ENCODE results near the gene ATIC.
A peak's percentile ranks its signal among the peaks of the same experiment; 100 is the strongest.
"Not testable (repeated sequence)": the region's sequence is repeated elsewhere in the genome, so short reads cannot be mapped to it uniquely, and the experiment has no call there.

The ATIC gene

DNA sequence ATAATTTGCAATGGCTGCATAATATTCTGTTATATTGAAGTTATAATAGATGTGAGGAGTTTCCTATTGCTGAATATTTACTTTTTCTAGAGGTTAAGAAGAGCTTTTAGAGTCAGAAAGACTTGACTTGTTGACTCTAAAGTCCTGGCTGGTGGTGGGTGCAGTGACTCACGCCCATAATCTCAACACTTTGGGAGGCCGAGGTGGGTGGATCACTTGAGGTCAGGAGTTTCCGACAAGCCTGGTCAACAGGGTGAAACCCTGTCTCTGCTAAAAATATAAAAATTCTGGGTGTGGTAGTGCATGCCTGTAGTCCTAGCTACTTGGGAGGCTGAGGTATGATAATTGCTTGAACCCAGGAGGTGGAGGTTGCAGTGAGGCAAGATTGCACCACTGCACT, 33.9 kb upstream of the ATIC start:
- Histone ChIP-seq H3K36me3 (ENCODE audit: control insufficient read depth in 1 of 2, insufficient read depth in 2 of 2, low read length in 2 of 2) (no peaks in the 10 kb centered on the region), H3K4me1 (ENCODE audit: control insufficient read depth in 1 of 2, insufficient read depth in 2 of 2, low read length in 2 of 2) (no peaks in the 10 kb centered on the region), H3K4me3 (ENCODE audit: low read depth in 1 of 2, low read length in 2 of 2) (no peak overlapping the region), H3K9me3 (ENCODE audit: control insufficient read depth in 1 of 2, low read length in 2 of 2) (no peaks in the 10 kb centered on the region), H3K27me3 (ENCODE audit: control insufficient read depth in 1 of 2, insufficient read depth in 2 of 2, low read length in 2 of 2) (no peaks in the 10 kb centered on the region), H3K9ac (ENCODE audit: low read depth in 1 of 2, low read length in 2 of 2) (no peak overlapping the region), H3K27ac (ENCODE audit: low read depth, low read length) (no peak overlapping the region)

DNA sequence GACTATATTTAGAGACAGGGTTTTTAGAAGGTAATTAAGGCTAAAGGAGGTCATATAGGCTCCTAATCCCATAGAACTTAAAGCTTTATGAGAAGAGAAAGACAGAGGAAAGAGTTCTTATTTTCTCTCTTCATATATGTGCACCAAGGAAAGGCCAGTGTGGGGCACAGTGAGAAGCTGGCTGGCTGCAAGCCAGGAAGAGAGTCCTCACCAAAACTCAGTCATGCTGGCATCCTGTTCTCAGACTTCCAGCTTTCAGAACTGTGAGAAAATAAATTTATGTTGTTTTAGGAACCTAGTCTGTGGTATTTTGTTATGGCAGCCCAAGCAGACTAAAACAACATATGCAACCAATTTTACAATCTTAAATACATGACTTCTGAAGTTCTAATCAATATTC, 31.5 kb upstream of the ATIC start:
- no peak overlapping the region for H3K4me3 ChIP-seq (ENCODE audit: low read depth in 1 of 2, low read length in 2 of 2)
- H3K9ac ChIP-seq (ENCODE audit: low read depth in 1 of 2, low read length in 2 of 2), result no peak overlapping the region
- no peaks in the 10 kb centered on the region for H3K9me3 ChIP-seq (ENCODE audit: control insufficient read depth in 1 of 2, low read length in 2 of 2)
- H3K27ac ChIP-seq (ENCODE audit: low read depth, low read length), result no peak overlapping the region
- no peaks in the 10 kb centered on the region for H3K36me3 ChIP-seq (ENCODE audit: control insufficient read depth in 1 of 2, insufficient read depth in 2 of 2, low read length in 2 of 2)
- H3K27me3 ChIP-seq (ENCODE audit: control insufficient read depth in 1 of 2, insufficient read depth in 2 of 2, low read length in 2 of 2), result no peaks in the 10 kb centered on the region
- no peaks in the 10 kb centered on the region for H3K4me1 ChIP-seq (ENCODE audit: control insufficient read depth in 1 of 2, insufficient read depth in 2 of 2, low read length in 2 of 2)

DNA sequence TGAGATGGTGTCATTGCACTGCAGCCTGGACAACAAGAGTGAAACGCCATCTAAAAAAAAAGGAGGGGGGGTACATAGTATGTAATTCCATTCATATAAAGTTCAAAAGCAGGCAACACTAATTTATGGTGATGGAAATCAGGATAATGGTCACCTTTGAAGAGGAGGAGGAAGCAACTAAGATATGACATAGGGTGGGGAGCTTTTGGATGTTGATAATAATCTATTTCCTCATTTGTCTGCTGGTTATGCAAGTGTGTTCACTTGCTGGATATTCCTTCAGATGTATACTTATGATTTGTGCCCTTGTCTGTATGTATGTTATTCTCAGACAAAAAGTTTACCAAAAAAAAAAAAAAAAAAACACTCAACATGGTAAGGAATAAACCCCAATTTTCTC, 28.6 kb upstream of the ATIC start:
- H3K36me3 ChIP-seq (ENCODE audit: control insufficient read depth in 1 of 2, insufficient read depth in 2 of 2, low read length in 2 of 2), result no peaks in the 10 kb centered on the region
- no peak overlapping the region for H3K9ac ChIP-seq (ENCODE audit: low read depth in 1 of 2, low read length in 2 of 2)
- no peak overlapping the region for H3K27ac ChIP-seq (ENCODE audit: low read depth, low read length)
- no peaks in the 10 kb centered on the region for H3K27me3 ChIP-seq (ENCODE audit: control insufficient read depth in 1 of 2, insufficient read depth in 2 of 2, low read length in 2 of 2)
- no peaks in the 10 kb centered on the region for H3K4me1 ChIP-seq (ENCODE audit: control insufficient read depth in 1 of 2, insufficient read depth in 2 of 2, low read length in 2 of 2)
- H3K4me3 ChIP-seq (ENCODE audit: low read depth in 1 of 2, low read length in 2 of 2), result no peak overlapping the region
- H3K9me3 ChIP-seq (ENCODE audit: control insufficient read depth in 1 of 2, low read length in 2 of 2), result no peaks in the 10 kb centered on the region

DNA sequence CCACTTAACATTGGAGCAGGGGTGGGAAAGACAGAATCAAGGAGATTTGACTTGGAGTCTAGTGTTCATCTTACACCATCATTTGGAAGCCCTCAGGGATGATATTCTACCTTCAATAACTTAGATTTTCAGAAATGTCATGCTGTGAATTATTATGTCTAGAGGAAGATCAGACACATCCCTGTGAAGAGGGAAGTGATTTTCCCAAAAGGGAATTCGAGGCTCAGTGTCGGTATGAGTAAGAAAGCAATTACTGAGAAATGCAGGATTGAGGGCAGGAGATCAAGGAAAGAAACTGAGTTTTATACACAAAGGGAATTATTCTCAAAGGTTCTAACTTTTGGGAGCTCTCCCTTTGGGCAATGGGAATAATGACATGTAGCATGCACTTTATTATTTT, 25.6 kb upstream of the ATIC start:
- Histone ChIP-seq H3K4me3 (ENCODE audit: low read depth in 1 of 2, low read length in 2 of 2) (no peak overlapping the region), H3K36me3 (ENCODE audit: control insufficient read depth in 1 of 2, insufficient read depth in 2 of 2, low read length in 2 of 2) (no peaks in the 10 kb centered on the region), H3K9me3 (ENCODE audit: control insufficient read depth in 1 of 2, low read length in 2 of 2) (no peaks in the 10 kb centered on the region), H3K9ac (ENCODE audit: low read depth in 1 of 2, low read length in 2 of 2) (no peak overlapping the region), H3K27ac (ENCODE audit: low read depth, low read length) (no peak overlapping the region), H3K27me3 (ENCODE audit: control insufficient read depth in 1 of 2, insufficient read depth in 2 of 2, low read length in 2 of 2) (no peaks in the 10 kb centered on the region), H3K4me1 (ENCODE audit: control insufficient read depth in 1 of 2, insufficient read depth in 2 of 2, low read length in 2 of 2) (no peaks in the 10 kb centered on the region)

DNA sequence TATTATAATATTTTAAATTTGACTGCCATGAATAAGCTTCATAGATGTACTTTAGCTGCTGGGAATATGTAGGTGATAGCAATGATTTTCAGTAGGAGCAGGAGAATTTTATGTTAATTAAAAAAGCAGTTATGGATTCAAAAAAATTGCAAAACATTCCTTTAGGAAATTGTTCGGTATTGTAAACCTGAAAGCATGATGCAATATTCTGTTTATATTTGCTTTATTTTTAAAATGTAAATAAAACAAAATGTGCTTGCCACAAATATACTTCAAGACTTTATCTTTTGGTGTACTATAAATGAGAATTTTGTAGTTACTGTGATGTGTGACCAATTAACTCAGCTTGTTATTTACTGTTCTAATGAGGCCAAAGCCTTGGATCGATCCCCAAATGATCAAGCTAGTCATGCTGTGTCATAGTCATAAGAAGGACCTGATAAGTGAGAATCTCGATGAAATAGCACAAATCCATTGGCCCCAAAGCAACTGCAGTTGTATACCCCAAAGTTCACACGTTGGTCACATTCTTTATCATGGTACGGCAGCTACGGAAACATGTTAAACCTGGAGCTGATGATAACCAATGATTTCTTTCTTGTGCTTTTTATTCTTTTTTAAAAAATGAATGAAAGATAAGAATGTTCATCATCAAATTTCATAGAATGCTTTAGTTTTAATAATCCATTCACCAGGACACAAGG, 23.6 kb upstream of the ATIC start:
- H3K4me3 ChIP-seq (ENCODE audit: low read depth in 1 of 2, low read length in 2 of 2), result no peak overlapping the region
- H3K9ac ChIP-seq (ENCODE audit: low read depth in 1 of 2, low read length in 2 of 2), result no peak overlapping the region
- H3K9me3 ChIP-seq (ENCODE audit: control insufficient read depth in 1 of 2, low read length in 2 of 2), result no peaks in the 10 kb centered on the region
- H3K27me3 ChIP-seq (ENCODE audit: control insufficient read depth in 1 of 2, insufficient read depth in 2 of 2, low read length in 2 of 2), result no peaks in the 10 kb centered on the region
- no peak overlapping the region for H3K27ac ChIP-seq (ENCODE audit: low read depth, low read length)
- no peaks in the 10 kb centered on the region for H3K4me1 ChIP-seq (ENCODE audit: control insufficient read depth in 1 of 2, insufficient read depth in 2 of 2, low read length in 2 of 2)
- no peaks in the 10 kb centered on the region for H3K36me3 ChIP-seq (ENCODE audit: control insufficient read depth in 1 of 2, insufficient read depth in 2 of 2, low read length in 2 of 2)

DNA sequence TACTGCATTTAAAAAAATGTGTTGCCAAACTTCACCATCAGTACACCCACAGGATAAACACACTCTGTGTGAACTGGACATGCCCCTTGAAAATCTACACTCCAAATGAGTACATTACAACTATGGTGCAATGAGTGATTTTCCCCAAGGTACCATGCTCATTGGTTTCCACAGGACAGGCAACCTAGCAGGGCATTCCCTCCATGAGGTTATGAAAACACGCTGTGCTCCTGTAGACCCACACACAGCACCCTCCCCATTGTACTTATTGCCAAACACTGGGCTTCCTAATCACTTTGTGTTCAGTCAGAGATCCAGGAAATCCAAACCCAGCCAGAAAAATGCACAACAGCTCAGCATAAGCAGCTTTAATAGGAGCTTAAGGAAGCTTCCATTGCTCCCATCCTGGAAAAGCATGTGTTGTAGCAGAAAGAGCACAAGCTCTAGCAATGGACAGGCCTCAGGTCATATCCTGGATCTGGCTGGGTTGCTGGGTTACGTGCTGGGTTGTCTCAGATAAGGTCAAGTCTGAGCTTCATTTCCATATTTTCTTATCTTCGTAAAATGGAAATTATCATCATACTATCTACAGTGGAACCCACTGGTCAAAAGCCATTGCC, 20.8 kb upstream of the ATIC start:
- H3K27ac ChIP-seq (ENCODE audit: low read depth, low read length), result no peak overlapping the region

DNA sequence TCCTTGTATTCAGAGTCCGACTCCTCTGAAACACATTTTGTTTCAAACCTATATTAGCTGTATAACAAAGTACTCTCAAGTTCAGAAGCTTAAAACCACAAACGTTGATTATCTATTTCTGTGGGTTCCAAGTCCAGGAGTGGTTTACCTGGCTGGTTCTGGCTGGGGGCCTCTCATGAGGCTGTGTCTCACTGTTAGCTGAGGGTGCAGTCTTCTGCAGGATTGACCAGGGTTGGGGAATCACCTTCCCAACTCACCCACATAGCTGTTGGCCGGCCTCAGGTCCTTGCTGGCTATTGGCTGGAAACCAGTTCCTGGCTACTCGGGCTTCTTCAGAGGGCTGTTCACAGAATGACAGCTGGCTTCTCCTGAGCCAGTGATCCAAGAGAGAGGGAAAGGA, 18.0 kb upstream of the ATIC start:
- H3K4me1 ChIP-seq (ENCODE audit: control insufficient read depth in 1 of 2, insufficient read depth in 2 of 2, low read length in 2 of 2), result no peaks in the 10 kb centered on the region
- no peak overlapping the region for H3K9ac ChIP-seq (ENCODE audit: low read depth in 1 of 2, low read length in 2 of 2)
- no peak overlapping the region for H3K4me3 ChIP-seq (ENCODE audit: low read depth in 1 of 2, low read length in 2 of 2)
- no peaks in the 10 kb centered on the region for H3K9me3 ChIP-seq (ENCODE audit: control insufficient read depth in 1 of 2, low read length in 2 of 2)
- H3K36me3 ChIP-seq (ENCODE audit: control insufficient read depth in 1 of 2, insufficient read depth in 2 of 2, low read length in 2 of 2), result no peaks in the 10 kb centered on the region
- H3K27ac ChIP-seq (ENCODE audit: low read depth, low read length), result no peak overlapping the region
- H3K27me3 ChIP-seq (ENCODE audit: control insufficient read depth in 1 of 2, insufficient read depth in 2 of 2, low read length in 2 of 2), result no peaks in the 10 kb centered on the region

More for the DNA sequence above, 20.8 kb upstream of the ATIC start:
- Histone ChIP-seq H3K9ac (ENCODE audit: low read depth in 1 of 2, low read length in 2 of 2) (no peak overlapping the region), H3K4me3 (ENCODE audit: low read depth in 1 of 2, low read length in 2 of 2) (no peak overlapping the region), H3K9me3 (ENCODE audit: control insufficient read depth in 1 of 2, low read length in 2 of 2) (no peaks in the 10 kb centered on the region), H3K36me3 (ENCODE audit: control insufficient read depth in 1 of 2, insufficient read depth in 2 of 2, low read length in 2 of 2) (no peaks in the 10 kb centered on the region), H3K27me3 (ENCODE audit: control insufficient read depth in 1 of 2, insufficient read depth in 2 of 2, low read length in 2 of 2) (no peaks in the 10 kb centered on the region), H3K4me1 (ENCODE audit: control insufficient read depth in 1 of 2, insufficient read depth in 2 of 2, low read length in 2 of 2) (no peaks in the 10 kb centered on the region)

DNA sequence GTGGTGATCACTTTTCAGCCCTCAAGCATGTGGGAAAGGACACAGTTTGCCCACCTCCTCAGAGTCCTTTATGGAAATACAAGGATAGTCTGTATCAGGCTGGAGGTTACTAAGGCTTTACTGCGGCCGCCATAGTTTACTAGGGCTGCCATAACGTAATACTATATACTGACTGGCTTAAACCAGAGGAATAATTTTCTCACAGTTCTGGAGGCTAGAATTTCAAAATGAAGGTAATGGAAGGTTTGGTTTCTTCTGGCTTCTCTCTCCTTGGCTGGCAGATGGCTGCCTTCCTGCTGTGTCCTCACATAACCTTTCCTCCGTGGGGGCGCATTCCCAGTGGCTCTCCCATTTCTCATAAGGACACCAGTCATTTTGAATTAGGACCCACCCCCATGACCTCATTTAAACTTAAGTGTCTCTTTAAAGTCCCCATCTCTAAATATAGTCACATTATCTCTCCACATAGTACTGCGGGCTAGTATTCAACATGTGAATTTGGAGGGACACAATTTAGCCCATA, 12.5 kb upstream of the ATIC start:
- Histone ChIP-seq H3K9ac (ENCODE audit: low read depth in 1 of 2, low read length in 2 of 2) (no peak overlapping the region), H3K9me3 (ENCODE audit: control insufficient read depth in 1 of 2, low read length in 2 of 2) (no peaks in the 10 kb centered on the region), H3K27me3 (ENCODE audit: control insufficient read depth in 1 of 2, insufficient read depth in 2 of 2, low read length in 2 of 2) (no peaks in the 10 kb centered on the region), H3K36me3 (ENCODE audit: control insufficient read depth in 1 of 2, insufficient read depth in 2 of 2, low read length in 2 of 2) (no peaks in the 10 kb centered on the region), H3K4me3 (ENCODE audit: low read depth in 1 of 2, low read length in 2 of 2) (no peak overlapping the region), H3K4me1 (ENCODE audit: control insufficient read depth in 1 of 2, insufficient read depth in 2 of 2, low read length in 2 of 2) (no peaks in the 10 kb centered on the region), H3K27ac (ENCODE audit: low read depth, low read length) (no peak overlapping the region)

DNA sequence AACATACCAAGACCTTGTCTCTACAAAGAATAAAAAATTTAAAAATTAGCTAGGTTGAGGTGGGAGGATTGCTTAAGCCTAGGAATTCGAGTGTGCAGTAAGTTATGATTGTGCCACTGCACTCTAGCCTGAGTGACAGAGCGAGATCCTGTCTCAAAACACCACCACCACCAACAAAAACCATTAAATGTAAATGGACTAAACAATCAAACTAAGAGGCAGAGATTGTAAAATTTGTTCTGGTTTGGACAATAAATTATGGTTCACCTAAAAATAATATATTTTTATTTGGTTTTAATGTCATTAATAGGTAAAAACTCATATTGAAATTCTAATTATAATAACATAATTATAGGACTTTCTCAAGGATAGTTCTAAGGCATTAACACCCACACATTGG, 9.9 kb upstream of the ATIC start:
- H3K4me3 ChIP-seq (ENCODE audit: low read depth in 1 of 2, low read length in 2 of 2), result no peak overlapping the region
- H3K27me3 ChIP-seq (ENCODE audit: control insufficient read depth in 1 of 2, insufficient read depth in 2 of 2, low read length in 2 of 2), result no peaks in the 10 kb centered on the region
- H3K9ac ChIP-seq (ENCODE audit: low read depth in 1 of 2, low read length in 2 of 2), result no peak overlapping the region
- H3K9me3 ChIP-seq (ENCODE audit: control insufficient read depth in 1 of 2, low read length in 2 of 2), result no peaks in the 10 kb centered on the region
- no peak overlapping the region for H3K27ac ChIP-seq (ENCODE audit: low read depth, low read length)
- no peaks in the 10 kb centered on the region for H3K36me3 ChIP-seq (ENCODE audit: control insufficient read depth in 1 of 2, insufficient read depth in 2 of 2, low read length in 2 of 2)
- no peaks in the 10 kb centered on the region for H3K4me1 ChIP-seq (ENCODE audit: control insufficient read depth in 1 of 2, insufficient read depth in 2 of 2, low read length in 2 of 2)

DNA sequence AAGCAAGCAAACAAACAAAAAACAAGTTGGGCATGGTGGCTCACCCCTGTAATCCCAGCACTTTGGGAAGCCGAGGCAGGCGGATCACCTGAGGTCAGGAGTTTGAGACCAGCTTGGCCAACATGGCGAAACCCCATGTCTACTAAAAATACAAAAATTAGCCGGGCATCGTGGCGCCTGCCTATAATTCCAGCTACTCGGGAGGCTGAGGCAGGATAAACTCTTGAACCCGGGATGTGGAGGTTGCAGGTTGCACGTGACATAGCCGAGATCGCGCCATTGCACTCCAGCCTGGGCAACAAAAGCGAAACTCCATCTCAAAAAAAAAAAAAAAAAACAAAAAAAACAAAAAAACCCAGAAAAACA, 617 bp upstream of the ATIC start:
- H3K9me3 ChIP-seq (ENCODE audit: control insufficient read depth in 1 of 2, low read length in 2 of 2); H3K27ac ChIP-seq (ENCODE audit: low read depth, low read length); H3K27me3 ChIP-seq (ENCODE audit: control insufficient read depth in 1 of 2, insufficient read depth in 2 of 2, low read length in 2 of 2): not testable (repeated sequence)
- Histone ChIP-seq H3K4me1 (ENCODE audit: control insufficient read depth in 1 of 2, insufficient read depth in 2 of 2, low read length in 2 of 2) (peaks cover 11 to 14% of the 10 kb centered on the region in 2 donors), H3K9ac (ENCODE audit: low read depth in 1 of 2, low read length in 2 of 2) (peak overlapping the region; percentile 69 to 79), H3K4me3 (ENCODE audit: low read depth in 1 of 2, low read length in 2 of 2) (peak overlapping the region; percentile 80 to 90), H3K36me3 (ENCODE audit: control insufficient read depth in 1 of 2, insufficient read depth in 2 of 2, low read length in 2 of 2) (peaks cover 0 to 14% of the 10 kb centered on the region in 2 donors)
